SU-DHL-6 (cell line): ENCODE measurements around the gene GCM1.

Experiments
- EZH2phosphoT487 ChIP-seq: fragments of 200-600 bp; sonication (generic), shearing (Covaris generic); conservative IDR thresholded peaks from 2 replicates; pipeline ENCODE4 v1.6.1; 2018; ENCODE audit warnings: mild to moderate bottlenecking, antibody characterized with exemption, low read length, moderate library complexity, mixed read lengths
- TF ChIP-seq, protein P1 (sequence below): fragments of 200-600 bp; sonication (generic); IDR thresholded peaks from one replicate; pipeline ENCODE4 v1.5.1; 2017; ENCODE audit warnings: antibody characterized with exemption, mild to moderate bottlenecking, low read length, moderate library complexity; ENCODE audit not compliant: insufficient read depth, poor library complexity, severe bottlenecking

DNA sequence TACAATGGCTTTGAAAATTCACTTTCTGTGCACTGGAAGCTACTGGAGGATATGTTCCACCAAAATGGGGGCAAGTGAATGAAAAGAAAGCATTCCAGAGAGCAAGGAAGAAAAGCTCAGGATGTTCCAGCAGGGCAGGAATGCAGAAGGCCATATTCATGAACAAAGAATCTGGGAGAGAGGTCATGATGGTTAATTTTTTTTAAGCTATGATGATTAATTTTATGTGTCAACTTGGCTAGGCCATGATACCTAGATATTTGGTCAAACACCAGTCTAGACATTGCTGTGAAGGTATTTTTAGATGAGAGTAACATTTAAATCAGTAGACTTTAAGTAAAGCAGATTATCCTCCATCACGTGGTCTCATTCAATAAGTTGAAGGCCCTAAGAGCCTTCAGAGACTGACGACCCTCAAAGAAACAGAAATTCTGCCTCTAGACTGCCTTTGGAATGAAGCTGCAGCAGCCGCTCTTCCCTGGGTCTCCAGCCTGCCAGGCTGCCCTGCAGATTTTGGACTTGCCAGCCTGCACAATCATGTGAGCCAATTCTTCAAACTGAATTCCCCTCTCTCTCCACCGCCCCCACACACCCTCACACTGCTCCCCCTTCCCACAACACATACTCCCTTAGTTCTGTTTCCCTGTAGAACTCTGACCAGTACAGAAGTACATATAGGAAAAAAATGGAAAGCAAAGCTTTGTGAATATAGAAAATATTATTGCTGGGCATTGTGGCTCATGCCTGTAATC is 20.1 kb upstream of the GCM1 start:
- TF ChIP-seq, protein P1, sequence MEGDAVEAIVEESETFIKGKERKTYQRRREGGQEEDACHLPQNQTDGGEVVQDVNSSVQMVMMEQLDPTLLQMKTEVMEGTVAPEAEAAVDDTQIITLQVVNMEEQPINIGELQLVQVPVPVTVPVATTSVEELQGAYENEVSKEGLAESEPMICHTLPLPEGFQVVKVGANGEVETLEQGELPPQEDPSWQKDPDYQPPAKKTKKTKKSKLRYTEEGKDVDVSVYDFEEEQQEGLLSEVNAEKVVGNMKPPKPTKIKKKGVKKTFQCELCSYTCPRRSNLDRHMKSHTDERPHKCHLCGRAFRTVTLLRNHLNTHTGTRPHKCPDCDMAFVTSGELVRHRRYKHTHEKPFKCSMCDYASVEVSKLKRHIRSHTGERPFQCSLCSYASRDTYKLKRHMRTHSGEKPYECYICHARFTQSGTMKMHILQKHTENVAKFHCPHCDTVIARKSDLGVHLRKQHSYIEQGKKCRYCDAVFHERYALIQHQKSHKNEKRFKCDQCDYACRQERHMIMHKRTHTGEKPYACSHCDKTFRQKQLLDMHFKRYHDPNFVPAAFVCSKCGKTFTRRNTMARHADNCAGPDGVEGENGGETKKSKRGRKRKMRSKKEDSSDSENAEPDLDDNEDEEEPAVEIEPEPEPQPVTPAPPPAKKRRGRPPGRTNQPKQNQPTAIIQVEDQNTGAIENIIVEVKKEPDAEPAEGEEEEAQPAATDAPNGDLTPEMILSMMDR: no peak
- no peak for TF ChIP-seq EZH2phosphoT487
